Sigmoid colon (tissue), 7 donors: ENCODE data around the gene ASTL. TPM values are rescaled to one million over a fixed set of nuclear protein-coding genes. Genes with fewer than 3 reads are reported as not detected.
A peak's percentile ranks its signal among the peaks of the same experiment; 100 is the strongest.

Experiments
- DNase-seq: peaks from one replicate; pipeline ENCODE4 v3.0.0-alpha.2; 2019
- H3K27ac ChIP-seq, 4 donors: fragments of 200-600 bp; sonication (generic); one replicate each; pipeline ENCODE4 v1.5.1; 2016 to 2019; ENCODE audit warnings: mild to moderate bottlenecking in 1 of 4
- H3K27me3 ChIP-seq, 3 donors: fragments of 200-600 bp; sonication (generic); one replicate each; pipeline ENCODE4 v1.5.1; 2019; ENCODE audit warnings: mild to moderate bottlenecking in 1 of 3
- H3K36me3 ChIP-seq, 4 donors: fragments of 200-600 bp; sonication (generic); one replicate each; pipeline ENCODE4 v1.5.1; 2016 to 2019
- H3K4me1 ChIP-seq, 4 donors: fragments of 200-600 bp; sonication (generic); one replicate each; pipeline ENCODE4 v1.5.1; 2017 to 2019
- H3K4me3 ChIP-seq, 4 donors: fragments of 200-600 bp; sonication (generic); one replicate each; pipeline ENCODE4 v1.5.1; 2017 to 2019; ENCODE audit warnings: mild to moderate bottlenecking in 2 of 4, moderate library complexity in 1 of 4
- H3K9me3 ChIP-seq, 4 donors: fragments of 200-600 bp in 3 of 4; sonication (generic) in 3 of 4; one replicate each; pipeline versions ENCODE4 v1.5.1 to v1.6.1; 2013 to 2019
- EP300 ChIP-seq, 4 donors: sonication (generic); formaldehyde crosslinking; IDR thresholded peaks; one replicate each; pipeline ENCODE4 v1.6.1; 2017; ENCODE audit warnings: antibody characterized with exemption in 4 of 4
- POLR2A ChIP-seq, 2 donors: fragments of 450-650 bp; IDR thresholded peaks; one replicate each; pipeline ENCODE4 v1.6.1; 2016; ENCODE audit warnings: antibody characterized with exemption in 2 of 2, mild to moderate bottlenecking in 2 of 2, moderate library complexity in 2 of 2
- POLR2AphosphoS5 ChIP-seq, 4 donors: sonication (generic); formaldehyde crosslinking; IDR thresholded peaks; one replicate each; pipeline ENCODE4 v1.6.1; 2017; ENCODE audit warnings: antibody characterized with exemption in 4 of 4
- WGBS, 2 donors: extraction: QIAGEN DNeasy Blood & Tissue Kit; methylation state at CpG; one replicate each; pipeline ENCODE4 v1.1.7; 2013; 5-methylcytosine and 5-hydroxymethylcytosine counted together
- intact Hi-C: fragments of 100-400 bp; cut with DNase I; formaldehyde crosslinking; loops from one replicate; pipeline ENCODE4 v1.15.1; 2023
- polyA plus RNA-seq, 3 donors: library from polyadenylated mRNA; stranded (reverse); fragments of 200-250 nt; gene quantifications; one replicate each; pipeline ENCODE4 v1.2.3, GENCODE V29; 2013
- total RNA-seq, 4 donors: library from RNA; depleted of rRNA; stranded (reverse); fragments of >200 nt; gene quantifications; one replicate each; pipeline ENCODE4 v1.1.0, GENCODE V29; 2016
- TF ChIP-seq, protein P1 (sequence below), 4 experiments: fragments of 450-650 bp in 3 of 4; fragments of 200-600 bp in 1 of 4; IDR thresholded peaks; one replicate each; pipeline ENCODE4 v1.5.1; 2016 to 2019; ENCODE audit warnings: antibody characterized with exemption in 4 of 4, mild to moderate bottlenecking in 3 of 4, moderate library complexity in 2 of 4
- donor health status: healthy with polysubstance abuse.
- donor health status: Bipolar disorder and iron deficiency.
- donor health status: healthy.

The ASTL gene
- total and polyA plus RNA-seq, 7 donors: 0.36 TPM; not detected in 6

DNA sequence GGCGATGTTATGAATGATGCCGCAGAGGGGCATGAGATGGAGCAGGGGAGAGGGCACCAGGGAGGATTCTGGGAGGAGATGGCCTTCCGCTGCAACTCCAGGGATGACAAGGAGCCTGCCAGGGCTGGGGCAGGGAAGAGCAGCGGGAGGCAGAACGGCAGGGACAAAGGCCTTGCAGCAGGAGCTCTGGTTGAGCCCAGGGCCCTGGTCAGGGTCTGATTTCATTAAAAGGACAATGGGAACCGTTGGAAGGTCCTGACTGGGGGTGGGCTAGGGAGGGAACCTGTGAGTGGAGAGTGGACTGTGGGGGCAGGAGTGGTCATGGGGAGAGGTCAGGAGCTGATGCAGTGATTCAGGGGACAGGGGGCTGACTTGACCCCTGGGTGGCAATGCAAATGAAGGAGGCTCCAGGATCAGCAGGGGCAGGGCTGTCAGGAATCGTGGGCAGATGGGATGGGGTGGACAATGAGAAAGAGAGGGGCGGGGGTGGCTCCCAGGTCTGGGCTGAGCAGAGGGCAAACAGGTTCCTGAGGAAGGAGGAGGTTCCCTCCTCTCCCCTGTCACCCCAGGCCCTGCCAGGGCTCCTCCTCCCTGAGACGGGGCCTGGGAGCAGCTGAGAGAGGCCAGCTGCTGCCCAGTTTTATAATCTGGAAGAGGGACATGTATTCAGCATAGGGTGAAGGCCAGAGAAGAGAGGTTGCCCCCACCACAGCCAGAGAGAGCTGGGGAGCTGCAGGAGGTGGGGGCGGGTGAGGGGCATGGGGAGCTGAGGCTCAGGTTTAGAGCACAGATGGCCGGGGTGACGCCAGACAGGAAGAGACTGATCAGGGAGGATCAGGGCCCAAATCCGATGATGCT is 14.2 kb upstream of the ASTL start:
- H3K4me3 ChIP-seq: no peak overlapping the region
- 80% methylated on average over 13 of the region's 13 CpGs for WGBS, 2 donors
- intact Hi-C loops: no loop called here
- H3K4me1 ChIP-seq: peaks cover 0 to 4% (median 0%) of the 10 kb centered on the region in 4 donors
- DNase-seq: peak; percentile 41
- no peaks in the 10 kb centered on the region for H3K36me3 ChIP-seq
- no peak overlapping the region for H3K27ac ChIP-seq
- H3K9me3 ChIP-seq: no peaks in the 10 kb centered on the region
- H3K27me3 ChIP-seq: peaks cover 0 to 16% (median 0%) of the 10 kb centered on the region in 3 donors
- TF ChIP-seq POLR2A (IDR thresholded peaks at IDR 0.05) (no peak), POLR2AphosphoS5 (IDR thresholded peaks at IDR 0.05) (no peak), EP300 (IDR thresholded peaks at IDR 0.05) (no peak)
- TF ChIP-seq, protein P1, sequence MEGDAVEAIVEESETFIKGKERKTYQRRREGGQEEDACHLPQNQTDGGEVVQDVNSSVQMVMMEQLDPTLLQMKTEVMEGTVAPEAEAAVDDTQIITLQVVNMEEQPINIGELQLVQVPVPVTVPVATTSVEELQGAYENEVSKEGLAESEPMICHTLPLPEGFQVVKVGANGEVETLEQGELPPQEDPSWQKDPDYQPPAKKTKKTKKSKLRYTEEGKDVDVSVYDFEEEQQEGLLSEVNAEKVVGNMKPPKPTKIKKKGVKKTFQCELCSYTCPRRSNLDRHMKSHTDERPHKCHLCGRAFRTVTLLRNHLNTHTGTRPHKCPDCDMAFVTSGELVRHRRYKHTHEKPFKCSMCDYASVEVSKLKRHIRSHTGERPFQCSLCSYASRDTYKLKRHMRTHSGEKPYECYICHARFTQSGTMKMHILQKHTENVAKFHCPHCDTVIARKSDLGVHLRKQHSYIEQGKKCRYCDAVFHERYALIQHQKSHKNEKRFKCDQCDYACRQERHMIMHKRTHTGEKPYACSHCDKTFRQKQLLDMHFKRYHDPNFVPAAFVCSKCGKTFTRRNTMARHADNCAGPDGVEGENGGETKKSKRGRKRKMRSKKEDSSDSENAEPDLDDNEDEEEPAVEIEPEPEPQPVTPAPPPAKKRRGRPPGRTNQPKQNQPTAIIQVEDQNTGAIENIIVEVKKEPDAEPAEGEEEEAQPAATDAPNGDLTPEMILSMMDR (IDR thresholded peaks at IDR 0.05): no peak

DNA sequence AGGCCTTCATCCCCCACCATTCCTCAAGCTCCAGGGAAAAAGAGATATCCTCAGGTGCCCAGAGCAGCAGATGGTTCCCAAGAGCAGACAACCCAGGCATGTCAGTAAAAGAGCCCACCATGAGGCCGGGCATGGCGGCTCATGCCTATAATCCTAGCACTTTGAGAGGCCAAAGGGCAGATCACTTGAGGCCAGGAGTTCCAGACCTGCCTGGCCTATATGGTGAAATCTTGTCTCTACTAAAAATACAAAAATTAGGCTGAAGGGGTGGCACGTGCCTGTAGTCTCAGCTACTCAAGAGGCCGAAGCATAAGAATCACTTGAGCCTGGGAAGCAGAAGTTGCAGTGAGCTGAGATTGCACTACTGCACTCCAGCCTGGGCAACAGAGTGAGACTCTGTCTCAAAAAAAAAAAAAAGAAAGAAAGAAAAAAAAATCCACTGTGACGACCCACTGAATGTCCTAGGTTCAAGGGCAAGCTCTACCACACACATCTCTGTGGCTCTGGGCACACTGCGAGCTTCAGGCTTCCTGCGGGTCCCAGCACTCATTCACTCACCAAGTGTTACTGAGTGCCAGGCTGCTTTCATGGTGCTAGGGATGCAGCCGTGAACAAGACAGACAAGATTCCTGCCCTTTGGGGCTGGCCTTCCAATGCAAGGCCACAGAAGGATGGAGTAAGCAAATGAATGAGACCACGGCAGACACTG is 13.4 kb upstream of the ASTL start:
- H3K4me1 ChIP-seq: peaks cover 0 to 4% (median 0%) of the 10 kb centered on the region in 4 donors
- H3K4me3 ChIP-seq: no peak overlapping the region
- TF ChIP-seq, protein P1 (IDR thresholded peaks at IDR 0.05): no peak
- TF ChIP-seq POLR2A (IDR thresholded peaks at IDR 0.05) (no peak), EP300 (IDR thresholded peaks at IDR 0.05) (no peak), POLR2AphosphoS5 (IDR thresholded peaks at IDR 0.05) (no peak)
- 84 to 91% methylated on average over 9 of the region's 9 CpGs for WGBS, 2 donors
- H3K27me3 ChIP-seq: peaks cover 0 to 11% (median 0%) of the 10 kb centered on the region in 3 donors
- H3K27ac ChIP-seq: no peak overlapping the region
- no peaks in the 10 kb centered on the region for H3K36me3 ChIP-seq
- intact Hi-C loops: no loop called here
- H3K9me3 ChIP-seq: no peaks in the 10 kb centered on the region
- no peak for DNase-seq

DNA sequence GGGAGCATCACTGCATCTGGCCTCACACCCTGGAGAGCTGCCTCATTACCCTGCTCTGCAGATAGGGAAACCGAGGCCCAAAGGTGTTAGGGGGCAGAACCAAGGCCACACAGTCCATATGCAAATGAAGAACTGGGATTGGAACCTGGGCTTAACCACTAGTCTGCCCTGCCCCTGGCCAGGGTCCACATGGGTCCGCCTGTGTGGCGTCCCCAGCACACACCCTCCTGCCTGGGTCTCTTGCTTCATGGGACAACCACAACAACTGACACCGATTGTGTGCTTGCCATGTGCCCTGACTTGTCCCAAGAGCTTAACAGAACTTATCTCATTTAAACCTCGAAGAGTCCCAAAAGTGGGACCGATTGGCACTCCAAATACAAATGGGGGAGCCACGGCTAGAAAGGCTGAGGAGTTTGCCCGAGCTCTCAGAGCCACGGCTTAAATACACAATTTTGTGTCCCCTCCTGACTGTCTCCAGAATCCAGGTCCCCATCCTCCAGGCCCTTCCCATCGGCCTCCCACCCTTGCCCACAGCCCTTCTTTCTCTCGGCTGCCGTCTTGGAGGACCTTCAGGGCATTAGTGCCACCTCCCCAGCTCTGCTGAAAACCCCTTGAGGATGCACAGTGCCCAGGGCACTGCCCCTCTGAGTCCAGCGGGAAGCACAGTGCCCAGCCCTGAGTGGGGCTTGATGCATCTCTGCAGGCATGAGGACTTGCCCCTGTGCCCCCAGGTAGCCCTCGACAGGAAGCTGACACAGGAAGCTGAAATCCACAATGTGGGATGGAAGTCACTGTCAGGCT is 12.7 kb upstream of the ASTL start:
- WGBS, 2 donors: 94 to 95% methylated on average over 14 of the region's 14 CpGs

DNA sequence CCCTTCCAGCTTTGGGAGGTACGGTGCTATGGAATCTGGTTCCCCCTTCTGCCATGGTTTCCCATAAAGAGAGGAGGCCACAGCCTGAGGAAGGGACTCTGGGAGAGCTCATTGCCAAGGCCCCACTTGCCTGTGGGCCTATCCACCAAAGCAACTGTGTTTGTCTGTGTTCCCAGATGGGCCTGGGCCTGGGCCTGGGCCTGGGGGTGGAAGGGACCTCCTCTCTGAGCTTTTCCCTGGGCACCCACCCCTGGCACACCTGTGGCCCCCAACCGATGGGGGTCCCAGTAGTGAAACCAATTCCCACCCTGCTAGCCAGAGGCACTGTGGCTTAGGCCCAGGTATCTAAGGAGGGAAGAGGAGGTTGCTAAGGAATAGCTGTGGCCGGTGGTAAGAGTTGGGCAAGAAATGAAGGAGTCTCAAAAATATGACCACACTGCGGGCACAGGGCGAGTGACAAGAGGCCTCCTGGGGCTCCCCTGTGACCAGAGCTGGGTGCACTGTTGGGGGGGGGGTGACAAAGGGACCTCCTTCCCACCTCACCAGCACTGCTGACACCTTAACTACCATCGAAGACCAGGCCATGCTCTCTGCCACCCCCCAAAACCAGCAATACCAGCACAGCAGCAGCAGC is 11.8 kb upstream of the ASTL start:
- intact Hi-C loops: no loop called here
- WGBS, 2 donors: 94 to 97% methylated on average over 6 of the region's 6 CpGs
- TF ChIP-seq POLR2A (IDR thresholded peaks at IDR 0.05): no peak
- no peak for TF ChIP-seq EP300 (IDR thresholded peaks at IDR 0.05)
- no peak for TF ChIP-seq POLR2AphosphoS5 (IDR thresholded peaks at IDR 0.05)
- TF ChIP-seq, protein P1 (IDR thresholded peaks at IDR 0.05): no peak
- DNase-seq: peak; percentile 48
- H3K36me3 ChIP-seq: no peaks in the 10 kb centered on the region
- peaks cover 0 to 9% (median 0%) of the 10 kb centered on the region in 3 donors for H3K27me3 ChIP-seq
- peaks cover 0 to 8% (median 5%) of the 10 kb centered on the region in 4 donors for H3K4me1 ChIP-seq
- H3K4me3 ChIP-seq: no peak overlapping the region
- H3K27ac ChIP-seq: no peak overlapping the region
- H3K9me3 ChIP-seq: no peaks in the 10 kb centered on the region

More for the DNA sequence above, 12.7 kb upstream of the ASTL start:
- TF ChIP-seq POLR2AphosphoS5 (IDR thresholded peaks at IDR 0.05) (no peak), POLR2A (IDR thresholded peaks at IDR 0.05) (no peak), EP300 (IDR thresholded peaks at IDR 0.05) (no peak)
- TF ChIP-seq, protein P1 (IDR thresholded peaks at IDR 0.05): no peak
- Histone ChIP-seq H3K4me3 (no peak overlapping the region), H3K9me3 (no peaks in the 10 kb centered on the region), H3K4me1 (peaks cover 0 to 4% (median 0%) of the 10 kb centered on the region in 4 donors), H3K36me3 (no peaks in the 10 kb centered on the region), H3K27ac (no peak overlapping the region), H3K27me3 (peaks cover 0 to 9% (median 0%) of the 10 kb centered on the region in 3 donors)
- intact Hi-C loops: no loop called here
- DNase-seq: peak; percentile 46
